ENCODE results near the gene MCF2L2.
"Not testable (repeated sequence)": the region's sequence is repeated elsewhere in the genome, so short reads cannot be mapped to it uniquely, and the experiment has no call there.

MCF2L2 gene, protein sequence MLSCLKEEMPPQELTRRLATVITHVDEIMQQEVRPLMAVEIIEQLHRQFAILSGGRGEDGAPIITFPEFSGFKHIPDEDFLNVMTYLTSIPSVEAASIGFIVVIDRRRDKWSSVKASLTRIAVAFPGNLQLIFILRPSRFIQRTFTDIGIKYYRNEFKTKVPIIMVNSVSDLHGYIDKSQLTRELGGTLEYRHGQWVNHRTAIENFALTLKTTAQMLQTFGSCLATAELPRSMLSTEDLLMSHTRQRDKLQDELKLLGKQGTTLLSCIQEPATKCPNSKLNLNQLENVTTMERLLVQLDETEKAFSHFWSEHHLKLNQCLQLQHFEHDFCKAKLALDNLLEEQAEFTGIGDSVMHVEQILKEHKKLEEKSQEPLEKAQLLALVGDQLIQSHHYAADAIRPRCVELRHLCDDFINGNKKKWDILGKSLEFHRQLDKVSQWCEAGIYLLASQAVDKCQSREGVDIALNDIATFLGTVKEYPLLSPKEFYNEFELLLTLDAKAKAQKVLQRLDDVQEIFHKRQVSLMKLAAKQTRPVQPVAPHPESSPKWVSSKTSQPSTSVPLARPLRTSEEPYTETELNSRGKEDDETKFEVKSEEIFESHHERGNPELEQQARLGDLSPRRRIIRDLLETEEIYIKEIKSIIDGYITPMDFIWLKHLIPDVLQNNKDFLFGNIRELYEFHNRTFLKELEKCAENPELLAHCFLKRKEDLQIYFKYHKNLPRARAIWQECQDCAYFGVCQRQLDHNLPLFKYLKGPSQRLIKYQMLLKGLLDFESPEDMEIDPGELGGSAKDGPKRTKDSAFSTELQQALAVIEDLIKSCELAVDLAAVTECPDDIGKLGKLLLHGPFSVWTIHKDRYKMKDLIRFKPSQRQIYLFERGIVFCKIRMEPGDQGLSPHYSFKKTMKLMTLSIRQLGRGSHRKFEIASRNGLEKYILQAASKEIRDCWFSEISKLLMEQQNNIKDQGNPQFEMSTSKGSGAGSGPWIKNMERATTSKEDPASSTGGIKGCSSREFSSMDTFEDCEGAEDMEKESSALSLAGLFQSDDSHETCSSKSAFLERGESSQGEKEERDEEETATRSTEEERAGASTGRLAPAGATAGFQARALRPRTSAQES

DNA sequence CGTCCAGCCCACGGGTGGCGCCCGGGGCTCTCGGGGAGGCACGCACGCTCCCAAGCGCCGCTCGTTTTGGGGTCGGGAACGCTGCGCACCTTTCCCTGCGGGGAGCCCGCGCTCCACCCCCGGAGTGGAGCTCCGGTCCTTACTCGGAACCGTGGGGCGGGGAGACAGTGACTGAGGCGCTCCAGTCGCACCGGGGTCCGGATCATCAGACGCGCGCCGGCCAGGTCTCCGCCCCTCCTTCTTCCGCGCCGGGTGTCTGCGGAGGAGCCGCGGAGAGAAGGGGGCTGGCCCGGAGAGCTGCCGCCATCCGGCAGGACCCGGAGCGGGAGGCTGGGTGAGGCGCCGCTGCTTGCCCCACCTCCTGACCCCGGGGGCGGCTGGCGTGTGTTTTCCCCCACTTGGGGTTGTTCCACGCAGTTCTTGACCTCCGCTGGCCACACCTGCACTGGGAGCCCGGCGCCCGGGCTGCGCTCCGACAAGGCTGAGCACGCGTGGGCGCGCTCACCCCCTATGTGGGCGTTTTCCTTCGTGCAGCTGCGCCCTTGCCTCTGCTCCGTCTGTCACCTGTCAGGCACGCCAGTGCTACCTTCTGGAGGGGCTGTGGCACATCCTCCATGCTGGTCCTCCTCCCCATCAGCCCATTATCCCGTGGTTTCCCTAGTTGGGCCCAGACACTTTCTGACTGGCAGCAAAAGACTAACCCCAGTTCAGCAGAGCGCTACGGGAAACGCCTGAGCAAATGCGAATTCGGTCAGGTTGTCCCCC, at the start of gene MCF2L2:
MCF2L2 (minus strand) TSS at position 173 of the 765 bp plus-strand sequence. CDS start 642 bp downstream, outside the sequence.
- DNase-seq: peak; percentile 73

DNA sequence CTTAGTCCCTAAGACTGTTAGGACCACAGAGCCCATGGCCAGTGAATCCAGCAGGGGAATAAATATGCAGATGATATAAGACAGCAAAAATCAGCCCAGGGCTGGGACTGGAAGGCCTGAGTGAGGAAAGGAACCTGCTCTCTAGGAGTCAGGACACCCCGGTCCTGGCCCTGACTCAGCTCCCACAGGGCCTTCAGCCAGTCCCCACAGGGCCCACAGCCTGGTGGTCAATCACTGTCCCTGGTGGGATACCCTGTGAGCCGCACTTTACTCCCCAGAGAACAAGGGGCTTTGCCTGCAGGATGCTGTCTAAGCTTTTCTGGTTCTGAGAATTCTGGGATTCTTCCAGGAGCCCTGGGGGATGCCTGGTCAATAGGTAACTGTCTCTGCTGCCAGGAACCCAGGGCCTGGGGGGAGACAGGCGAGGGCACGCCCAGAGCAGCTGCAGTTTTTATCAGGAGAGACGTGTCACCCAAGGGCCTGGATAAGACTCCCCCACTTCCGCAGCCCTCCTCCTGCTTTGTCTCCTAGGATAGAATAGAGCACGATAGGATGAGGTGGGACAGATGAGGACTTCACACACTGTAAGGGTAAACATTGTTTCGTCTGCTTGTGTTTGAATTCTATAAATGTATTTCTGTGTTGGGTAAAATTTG, 49.5 kb upstream of the MCF2L2 start:
- DNase-seq: no peak

DNA sequence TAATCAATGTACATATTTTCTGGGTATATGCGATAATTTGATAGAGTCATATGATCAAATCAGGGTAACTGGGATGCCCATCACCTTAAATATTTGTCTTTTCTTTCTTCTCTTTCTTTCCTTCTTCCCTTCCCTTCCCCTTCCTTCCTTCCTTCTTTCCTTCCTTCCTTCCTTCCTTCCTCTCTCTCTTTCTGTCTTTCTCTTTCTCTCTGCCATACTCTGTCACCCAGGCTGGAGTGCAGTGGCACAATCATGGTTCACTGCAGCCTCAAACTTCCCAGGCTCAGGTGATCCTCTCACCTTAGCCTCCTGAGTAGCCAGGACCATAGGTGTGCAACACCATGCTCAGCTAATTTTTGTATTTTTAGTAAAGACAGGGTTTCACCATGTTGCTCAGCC, 47.3 kb upstream of the MCF2L2 start:
- not testable (repeated sequence) for DNase-seq

DNA sequence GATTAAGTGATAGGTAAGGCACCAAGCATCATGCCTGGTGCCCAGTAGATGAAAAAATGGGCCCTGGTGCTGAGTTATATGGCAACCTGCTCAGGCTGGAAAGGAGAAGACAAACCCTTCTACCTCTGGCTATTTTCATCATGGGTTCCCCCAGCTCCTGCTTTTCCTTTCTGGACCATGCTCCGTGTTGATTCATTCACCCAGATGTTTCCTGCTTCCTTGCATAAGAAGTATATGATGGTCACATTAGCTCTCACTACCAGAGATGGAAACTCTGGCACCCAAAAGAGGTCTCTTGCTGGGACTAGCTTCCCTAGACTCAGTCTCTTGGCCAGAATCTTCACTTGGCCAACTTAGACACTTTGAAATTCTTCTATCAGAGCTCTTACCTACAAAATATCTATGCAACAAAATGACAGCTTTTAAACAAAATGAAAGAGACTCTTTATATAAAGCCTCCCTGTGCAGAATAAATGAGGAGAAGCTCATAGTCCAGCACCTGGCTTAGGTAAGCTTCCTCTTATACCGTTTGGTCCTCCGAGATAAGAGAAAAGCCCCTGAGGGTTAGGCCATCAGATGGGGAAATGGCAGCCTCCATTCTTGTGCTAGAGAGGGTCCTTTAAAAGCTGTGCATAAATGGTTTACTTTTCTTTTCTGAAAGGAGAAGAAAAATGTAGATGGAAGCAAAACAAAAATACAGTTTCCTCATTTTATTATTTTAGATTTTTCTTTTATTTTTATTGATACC, 46.8 kb upstream of the MCF2L2 start:
- no peak for DNase-seq

DNA sequence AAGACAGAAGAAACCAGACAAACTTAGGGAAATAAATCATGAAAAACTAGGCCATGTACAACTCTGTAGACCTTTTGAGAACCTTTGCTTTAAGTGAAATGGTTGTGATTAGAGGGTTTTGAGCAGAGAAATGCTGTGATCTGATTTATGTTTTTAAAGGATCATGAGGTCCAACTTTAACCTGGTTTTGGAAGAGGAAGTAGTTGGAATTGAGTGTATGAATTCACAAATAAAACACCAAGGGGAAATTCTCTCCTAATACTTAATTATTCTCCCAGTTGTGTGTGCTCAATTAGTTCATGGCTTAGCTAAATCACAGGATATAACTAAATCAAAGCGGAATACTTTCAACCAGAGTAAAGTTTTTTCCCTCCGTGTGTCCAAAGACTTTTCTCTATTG, 45.5 kb upstream of the MCF2L2 start:
- no peak for DNase-seq

DNA sequence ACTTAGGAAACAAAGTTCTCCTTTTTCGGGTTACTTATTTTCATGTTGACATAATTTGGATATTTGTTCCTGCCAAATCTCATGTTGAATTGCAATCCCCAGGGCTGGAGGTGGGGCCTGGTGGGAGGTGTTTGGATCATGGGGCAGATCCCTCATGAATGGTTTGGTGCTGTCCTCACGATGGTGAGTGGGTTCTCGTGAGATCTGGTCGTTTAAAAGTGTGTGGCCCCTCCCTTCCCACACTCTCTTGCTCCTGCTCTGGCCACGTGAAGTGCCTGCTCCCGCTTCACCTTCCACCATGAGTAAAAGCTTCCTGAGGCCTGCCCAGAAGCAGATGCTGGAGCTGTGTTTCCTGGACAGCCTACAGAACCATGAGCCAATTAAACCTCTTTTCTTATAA, 43.7 kb upstream of the MCF2L2 start:
- DNase-seq: no peak

DNA sequence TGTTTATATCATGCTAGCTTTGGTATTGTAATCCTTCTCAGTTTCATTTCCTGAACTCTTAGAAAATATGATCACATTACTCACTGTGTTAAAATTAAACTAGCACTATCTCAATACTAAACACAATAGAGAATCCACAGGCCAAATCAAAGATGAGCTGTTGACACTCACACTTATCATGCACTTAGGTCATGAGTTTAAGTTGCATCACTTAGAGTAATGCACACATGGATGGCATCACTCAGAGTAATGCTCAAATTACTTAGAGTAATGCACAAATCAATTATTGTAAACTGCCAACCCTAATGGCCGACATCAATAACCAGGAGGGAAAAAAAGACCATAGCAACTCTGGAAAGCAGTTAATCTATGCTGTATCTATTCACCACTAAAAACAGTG, 40.0 kb upstream of the MCF2L2 start:
- peak; percentile 38 for DNase-seq

DNA sequence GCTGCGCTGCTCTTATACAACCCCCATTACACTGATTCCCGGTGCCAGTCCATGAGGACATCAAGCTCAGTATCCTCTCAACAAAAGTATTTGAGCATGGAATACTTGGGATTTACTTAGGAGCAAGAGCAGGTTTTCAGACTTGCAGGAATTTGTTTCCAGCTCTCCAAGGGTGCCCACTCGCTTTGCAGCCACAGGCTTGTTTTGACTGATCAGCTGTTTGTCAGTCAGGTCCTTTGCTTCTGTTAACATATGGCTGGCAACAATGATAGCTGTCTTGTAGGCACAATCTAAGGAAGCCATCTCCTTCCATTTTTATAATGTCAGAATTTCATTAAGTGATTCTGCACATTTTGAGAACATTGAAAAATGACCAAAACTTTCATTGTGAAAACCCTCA, 38.2 kb upstream of the MCF2L2 start:
- DNase-seq: no peak

DNA sequence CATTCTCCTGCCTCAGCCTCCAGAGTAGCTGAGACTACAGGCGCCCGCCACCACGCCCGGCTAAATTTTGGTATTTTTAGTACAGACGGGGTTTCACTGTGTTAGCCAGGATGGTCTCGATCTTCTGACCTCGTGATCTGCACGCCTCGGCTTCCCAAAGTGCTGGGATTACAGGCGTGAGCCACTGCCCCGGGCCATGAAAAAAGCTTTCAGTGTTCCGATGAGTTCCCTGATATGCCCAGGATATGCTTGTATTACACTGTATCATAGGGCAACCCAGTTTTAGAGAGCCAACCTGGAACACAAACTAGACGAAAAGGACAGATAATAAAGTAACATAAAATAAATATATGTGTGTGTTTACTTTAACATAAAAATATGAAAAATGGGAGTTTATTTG, 37.3 kb upstream of the MCF2L2 start:
- DNase-seq: not testable (repeated sequence)

DNA sequence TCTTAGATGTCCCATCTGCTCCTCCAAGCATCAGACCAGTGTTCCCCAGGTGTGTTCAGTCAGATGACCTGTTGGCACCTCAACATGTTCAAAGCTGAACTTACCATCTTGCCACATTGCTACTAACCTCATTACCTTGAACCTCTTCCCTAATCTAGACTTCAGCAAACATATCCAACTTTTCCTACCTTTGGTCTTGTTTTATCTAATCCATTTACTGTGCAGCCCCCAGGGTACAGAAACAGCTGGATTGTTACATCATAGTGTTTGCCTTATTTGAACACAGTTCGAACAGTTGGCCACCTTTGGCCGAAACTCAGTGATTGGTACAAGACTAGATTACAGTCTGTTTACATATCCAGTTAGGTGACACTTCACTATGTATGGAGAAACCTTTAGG, 36.1 kb upstream of the MCF2L2 start:
- DNase-seq: no peak

DNA sequence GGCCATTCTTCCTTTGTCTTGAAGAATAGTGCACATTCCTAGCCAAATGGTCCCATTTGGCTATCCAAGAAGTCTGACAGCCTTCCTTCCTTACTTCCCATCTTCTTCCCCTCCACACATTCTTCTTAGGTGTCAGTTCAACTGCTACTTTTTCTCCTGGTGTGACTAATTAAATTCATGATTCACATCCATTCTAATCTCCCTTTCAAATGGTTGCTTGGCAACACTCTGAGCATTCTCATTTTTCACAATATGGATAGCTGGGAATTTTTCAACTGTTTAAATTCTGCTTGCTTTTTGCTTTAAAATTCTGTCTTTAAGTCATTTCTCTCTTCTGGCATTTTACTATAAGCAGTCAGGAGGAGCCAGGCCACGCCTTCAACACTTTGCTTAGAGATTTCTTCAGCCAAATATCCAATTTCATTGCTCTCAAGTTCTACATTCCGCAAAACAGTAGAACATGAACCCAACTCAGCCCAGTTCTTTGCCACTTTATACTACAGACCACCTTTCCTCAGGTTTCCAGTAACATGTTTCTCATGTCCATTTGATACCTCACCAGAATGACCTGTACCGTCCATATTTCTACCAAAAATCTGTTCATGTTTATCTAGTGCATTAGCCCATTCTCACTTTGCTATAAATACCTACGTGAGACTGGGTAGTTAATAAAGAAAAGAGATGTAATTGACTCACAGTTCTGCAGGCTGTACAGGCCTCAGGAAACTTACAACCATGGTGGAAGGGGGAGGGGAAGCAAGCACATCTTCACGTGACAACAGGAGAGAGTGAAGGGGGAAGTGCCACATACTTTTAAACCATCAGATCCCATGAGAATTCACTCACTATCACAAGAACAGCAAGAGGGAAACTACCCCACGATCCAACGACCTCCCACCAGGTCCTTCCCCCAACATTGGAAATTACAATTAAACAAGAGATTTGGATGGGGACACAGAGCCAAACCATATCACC, 31.9 kb upstream of the MCF2L2 start:
- DNase-seq: no peak

DNA sequence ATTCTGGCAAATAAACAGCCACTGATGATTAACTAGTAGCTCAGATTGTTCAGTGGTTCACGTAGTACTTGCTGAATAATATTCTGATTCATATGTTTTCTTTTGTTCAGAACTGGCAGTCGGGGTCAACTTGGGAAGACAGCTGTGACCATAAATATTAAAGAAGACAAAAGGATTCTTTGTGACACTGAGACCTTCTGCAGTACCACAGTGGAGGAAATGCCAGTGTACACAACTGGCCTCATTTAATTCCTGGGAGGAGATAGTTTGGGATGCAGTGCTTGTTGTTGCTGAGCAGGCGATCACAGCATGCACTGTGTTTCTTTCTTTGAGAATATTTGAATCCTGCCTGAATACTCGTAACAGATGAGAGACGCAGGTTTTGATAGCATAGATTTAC, 26.7 kb upstream of the MCF2L2 start:
- no peak for DNase-seq

DNA sequence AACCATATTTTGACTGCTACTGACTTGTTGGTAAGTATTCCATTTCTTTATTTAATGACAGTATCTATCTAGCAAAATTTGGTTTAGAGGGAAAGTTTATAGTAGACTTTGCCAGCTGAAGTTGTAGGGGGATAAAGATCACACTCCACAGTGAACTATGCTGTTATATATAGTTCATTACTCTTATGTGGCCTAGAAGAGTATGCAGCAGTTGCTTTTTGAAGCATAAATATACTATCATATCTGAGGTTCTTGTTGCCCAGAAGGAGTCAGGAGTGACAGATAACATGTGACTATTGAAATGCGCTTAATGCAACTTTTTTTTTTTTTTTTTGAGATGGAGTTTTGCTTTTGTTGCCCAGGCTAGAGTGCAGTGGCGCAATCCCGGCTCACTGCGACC, 25.6 kb upstream of the MCF2L2 start:
- DNase-seq: no peak

DNA sequence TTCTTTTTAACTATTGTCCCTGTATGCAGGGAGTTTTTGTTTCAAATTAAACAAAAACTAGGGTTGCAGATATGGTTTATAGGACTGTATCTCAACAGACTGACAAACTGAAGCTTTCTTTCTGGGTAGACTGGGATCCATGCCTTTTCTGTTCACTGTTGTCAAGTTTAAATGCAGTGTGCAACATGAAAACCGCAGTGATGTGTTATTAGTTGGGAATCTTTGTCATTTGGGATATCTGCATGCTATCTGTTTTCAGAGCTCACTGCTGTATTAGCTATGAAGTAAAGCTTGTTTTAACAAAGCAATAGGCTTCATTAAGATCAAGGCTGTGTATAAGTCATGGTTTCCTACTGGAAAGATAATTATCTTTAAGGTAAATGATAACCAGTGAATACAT, 21.4 kb upstream of the MCF2L2 start:
- no peak for DNase-seq

DNA sequence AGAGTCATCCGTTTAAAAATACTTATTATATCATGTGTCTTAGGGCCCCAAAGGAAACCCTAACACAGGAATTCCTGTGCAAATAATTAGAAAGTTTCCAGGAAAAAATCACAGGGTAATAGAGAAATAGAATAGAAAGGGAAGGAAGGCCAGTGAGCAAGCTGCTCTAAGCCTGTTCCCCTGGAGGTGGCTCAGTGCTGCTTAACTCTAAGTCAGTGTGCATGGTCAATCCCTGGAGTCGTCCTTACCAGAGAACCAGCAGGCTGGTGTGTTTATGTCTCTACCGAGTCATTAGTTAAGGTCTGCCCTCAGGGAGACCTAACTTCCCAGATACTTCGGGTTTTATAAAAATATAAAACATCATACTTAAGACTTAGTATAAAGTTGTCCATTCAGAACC, 21.0 kb upstream of the MCF2L2 start:
- DNase-seq: no peak

DNA sequence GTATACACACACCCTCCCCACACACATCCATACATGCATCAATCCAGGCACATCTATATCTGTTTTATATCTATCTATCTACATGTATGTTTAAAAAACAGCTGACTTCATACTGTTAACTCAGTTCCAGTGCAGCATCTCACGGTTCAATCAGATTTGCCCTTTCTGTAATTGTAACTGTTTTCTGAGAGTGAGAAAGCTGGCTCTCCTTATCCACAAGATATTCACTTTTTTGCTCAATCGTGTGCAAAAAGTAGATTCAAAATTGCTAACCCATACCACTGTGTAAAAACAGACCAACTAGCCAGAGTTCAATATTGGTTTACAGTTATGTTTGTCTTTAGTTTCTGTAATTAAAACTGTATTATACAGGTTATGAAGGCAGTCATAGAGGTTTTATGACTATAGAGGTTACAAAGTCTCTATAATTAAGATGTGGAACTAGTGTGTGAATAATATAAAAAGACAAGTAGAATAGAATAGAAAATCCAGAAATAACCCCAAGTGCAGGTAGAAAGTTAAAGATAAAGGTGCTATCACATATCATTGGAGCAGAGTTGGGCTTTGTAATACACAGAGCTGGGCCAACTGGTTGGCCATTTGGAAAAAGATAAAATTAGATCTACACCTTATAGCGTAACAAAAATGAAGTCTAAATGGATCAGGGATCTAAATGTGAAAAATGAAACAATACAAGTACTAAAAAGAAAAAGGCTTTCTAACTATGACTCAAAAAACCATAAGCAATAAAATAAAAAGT, 20.1 kb upstream of the MCF2L2 start:
- no peak for DNase-seq

DNA sequence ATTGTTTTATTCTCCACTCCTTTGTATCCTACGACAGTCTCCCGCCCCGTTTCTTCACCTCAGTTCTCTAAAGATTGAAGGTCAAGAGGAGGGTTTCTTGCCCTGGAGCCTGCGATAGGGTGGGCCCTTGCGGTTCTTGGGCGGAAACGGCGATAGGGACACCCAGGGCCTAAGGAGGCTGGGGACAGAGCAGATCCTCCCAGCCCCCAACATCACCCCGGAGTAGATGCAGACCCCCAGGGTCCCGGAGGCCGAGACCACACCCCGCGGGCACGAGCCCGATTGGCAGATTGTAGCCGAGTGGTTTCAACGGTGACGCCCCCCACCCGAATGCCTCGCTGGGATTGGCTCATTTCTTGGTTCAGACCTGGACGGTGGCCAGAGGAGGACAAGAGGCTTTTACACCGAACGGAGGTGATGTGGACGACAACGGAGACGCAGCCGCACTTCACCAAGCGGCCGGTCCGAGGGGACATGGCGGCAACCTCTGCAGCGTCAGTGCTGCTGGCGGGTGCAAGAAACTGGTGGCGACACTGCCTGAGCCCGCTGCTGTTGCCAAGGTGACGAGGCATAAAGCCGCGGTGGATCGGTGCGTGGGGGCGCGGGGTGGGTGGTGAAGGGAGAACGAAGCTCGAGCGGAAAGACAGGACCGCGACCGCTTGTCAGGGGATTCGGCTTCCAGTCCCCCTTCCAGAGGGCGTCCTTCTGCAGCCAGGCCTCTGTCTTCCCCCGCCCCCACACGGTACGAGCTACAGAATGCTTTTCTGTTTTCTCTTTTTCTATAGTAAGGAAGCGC, 19.0 kb upstream of the MCF2L2 start:
- DNase-seq: peak; percentile 93

DNA sequence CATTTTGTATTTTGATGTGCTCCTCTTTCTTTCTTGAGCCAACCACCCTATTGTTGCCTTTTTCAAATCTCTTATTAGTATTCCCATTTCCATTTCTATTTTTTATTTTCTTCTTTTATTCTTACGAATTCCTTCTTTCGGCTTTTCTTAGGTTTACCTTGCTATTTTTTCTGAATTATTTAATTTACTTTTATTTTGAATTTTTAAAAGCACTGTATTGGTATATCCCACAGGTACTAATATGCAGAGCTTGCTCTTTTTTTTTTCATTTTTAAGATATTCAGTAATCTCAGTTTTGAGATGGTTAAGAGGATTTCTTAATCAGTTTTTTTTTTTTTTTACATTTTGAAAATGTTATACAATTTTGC, 18.4 kb upstream of the MCF2L2 start:
- DNase-seq: no peak

DNA sequence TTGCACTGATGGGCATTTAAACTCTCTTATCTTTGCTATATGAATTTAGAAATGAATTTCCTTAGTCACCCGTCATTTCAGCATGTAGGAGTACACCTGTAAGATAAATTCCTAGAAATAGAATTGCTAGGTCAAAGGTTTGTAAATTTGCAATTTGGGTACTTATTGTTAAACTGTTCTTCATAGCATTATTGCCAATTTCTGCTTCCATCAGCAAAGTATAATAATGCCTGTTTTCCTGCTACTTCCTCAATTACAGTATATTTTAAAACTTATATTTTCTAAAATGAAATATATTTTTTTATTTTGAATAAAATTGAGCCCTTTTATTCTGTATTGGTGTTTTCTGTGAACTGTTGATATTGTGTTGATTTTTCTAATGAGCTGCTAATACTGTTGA, 16.3 kb upstream of the MCF2L2 start:
- no peak for DNase-seq
